SKM-1 (cell line): Measurements from ENCODE around the gene RPTOR.

Experiments used
- DNase-seq: peaks from one replicate; lab custom pipeline; 2025; ENCODE audit not compliant: unreplicated experiment; lab: John Stamatoyannopoulos, UW

The RPTOR gene

GRCh38 chr17:80884811-80885210, 340.2 kb downstream of the RPTOR start:
- no peak for DNase-seq

- DNase-seq: no peak
Measured at GRCh38 chr17:80885947-80886582, 341.4 kb downstream of the RPTOR start.

- DNase-seq: no peak
Measured at GRCh38 chr17:80886641-80887573, 342.3 kb downstream of the RPTOR start.

- DNase-seq: no peak
Measured at GRCh38 chr17:80887639-80888175, 343.1 kb downstream of the RPTOR start.

GRCh38 chr17:80888276-80889160, 343.9 kb downstream of the RPTOR start:
- DNase-seq: no peak

GRCh38 chr17:80889231-80890195, 344.9 kb downstream of the RPTOR start:
- DNase-seq: no peak

- no peak for DNase-seq
Measured at GRCh38 chr17:80890196-80890920, 345.7 kb downstream of the RPTOR start.

GRCh38 chr17:80890921-80891396, 346.3 kb downstream of the RPTOR start:
- no peak for DNase-seq

GRCh38 chr17:80891397-80892018, 346.9 kb downstream of the RPTOR start:
- peak; percentile 36 for DNase-seq

- peak; percentile 34 for DNase-seq
Measured at GRCh38 chr17:80892019-80892855, 347.6 kb downstream of the RPTOR start.

- no peak for DNase-seq
Measured at GRCh38 chr17:80892900-80893603, 348.4 kb downstream of the RPTOR start.

GRCh38 chr17:80893604-80894438, 349.2 kb downstream of the RPTOR start:
- no peak for DNase-seq

- no peak for DNase-seq
Measured at GRCh38 chr17:80894439-80894721, 349.7 kb downstream of the RPTOR start.

- no peak for DNase-seq
Measured at GRCh38 chr17:80894726-80895125, 350.1 kb downstream of the RPTOR start.

GRCh38 chr17:80895366-80895765, 350.7 kb downstream of the RPTOR start:
- DNase-seq: no peak

GRCh38 chr17:80898716-80899115, 354.1 kb downstream of the RPTOR start:
- DNase-seq: no peak
